ENCODE measurements around the gene MT3. TPM values are rescaled to one million over a fixed set of nuclear protein-coding genes. Genes with fewer than 3 reads are reported as not detected.

MT3 gene
- total and polyA plus RNA-seq, 2 of the 8 experiments (the other 6 are each of a cell fraction or from before 2014, with no cell fraction given) = 0.17 TPM; not detected in 1

Other genes with a start within 250 kb of the MT3 start
- gene AMFR, start 164.0 kb upstream of the MT3 start, total RNA-seq (2021; fragmentation: NEBNext Ultra II Directional; extraction: Animal tissue kit (Norgen Biotek cat#: 25700)) = 20.4 and 21.7 TPM in 2 replicates
- 18.6 and 30.0 TPM in 2 replicates for gene AMFR, start 164.0 kb upstream of the MT3 start, polyA plus RNA-seq (2011; rRNA removed)
- gene NUDT21, start 138.2 kb upstream of the MT3 start, total RNA-seq (2021; fragmentation: NEBNext Ultra II Directional; extraction: Animal tissue kit (Norgen Biotek cat#: 25700)) = 263 and 277 TPM in 2 replicates
- 78.1 and 95.2 TPM in 2 replicates for gene NUDT21, start 138.2 kb upstream of the MT3 start, polyA plus RNA-seq (2011; rRNA removed)
- gene OGFOD1, start 138.0 kb upstream of the MT3 start, total RNA-seq (2021; fragmentation: NEBNext Ultra II Directional; extraction: Animal tissue kit (Norgen Biotek cat#: 25700)) = 61.4 and 62.4 TPM in 2 replicates
- gene OGFOD1, start 138.0 kb upstream of the MT3 start, polyA plus RNA-seq (2011; rRNA removed) = 21.1 and 24.6 TPM in 2 replicates
- 11.6 and 12.3 TPM in 2 replicates for gene BBS2, start 69.5 kb upstream of the MT3 start, total RNA-seq (2021; fragmentation: NEBNext Ultra II Directional; extraction: Animal tissue kit (Norgen Biotek cat#: 25700))
- gene BBS2, start 69.5 kb upstream of the MT3 start, polyA plus RNA-seq (2011; rRNA removed) = 12.0 and 15.1 TPM in 2 replicates
- not detected in 2 replicates for gene MT4, start 24.5 kb upstream of the MT3 start, total RNA-seq (2021; fragmentation: NEBNext Ultra II Directional; extraction: Animal tissue kit (Norgen Biotek cat#: 25700))
- gene MT4, start 24.5 kb upstream of the MT3 start, polyA plus RNA-seq (2011; rRNA removed) = not detected in 2 replicates
- 9.2 and 9.5 TPM in 2 replicates for gene MT2A, start 19.1 kb downstream of the MT3 start, total RNA-seq (2021; fragmentation: NEBNext Ultra II Directional; extraction: Animal tissue kit (Norgen Biotek cat#: 25700))
- gene MT2A, start 19.1 kb downstream of the MT3 start, polyA plus RNA-seq (2011; rRNA removed) = 23.2 and 30.1 TPM in 2 replicates
- 3.5 and 7.9 TPM in 2 replicates for gene MT1E, start 36.3 kb downstream of the MT3 start, total RNA-seq (2021; fragmentation: NEBNext Ultra II Directional; extraction: Animal tissue kit (Norgen Biotek cat#: 25700))
- 109 and 117 TPM in 2 replicates for gene MT1E, start 36.3 kb downstream of the MT3 start, polyA plus RNA-seq (2011; rRNA removed)
- gene MT1M, start 43.1 kb downstream of the MT3 start, total RNA-seq (2021; fragmentation: NEBNext Ultra II Directional; extraction: Animal tissue kit (Norgen Biotek cat#: 25700)) = not detected in 2 replicates
- 1.7 and 2.1 TPM in 2 replicates for gene MT1M, start 43.1 kb downstream of the MT3 start, polyA plus RNA-seq (2011; rRNA removed)
- gene MT1A, start 49.1 kb downstream of the MT3 start, total RNA-seq (2021; fragmentation: NEBNext Ultra II Directional; extraction: Animal tissue kit (Norgen Biotek cat#: 25700)) = not detected in 2 replicates
- gene MT1A, start 49.1 kb downstream of the MT3 start, polyA plus RNA-seq (2011; rRNA removed) = not detected in 2 replicates
- not detected in 2 replicates for gene MT1B, start 62.4 kb downstream of the MT3 start, total RNA-seq (2021; fragmentation: NEBNext Ultra II Directional; extraction: Animal tissue kit (Norgen Biotek cat#: 25700))
- gene MT1B, start 62.4 kb downstream of the MT3 start, polyA plus RNA-seq (2011; rRNA removed) = not detected in 2 replicates
- 5.2 and 5.9 TPM in 2 replicates for gene MT1F, start 68.4 kb downstream of the MT3 start, total RNA-seq (2021; fragmentation: NEBNext Ultra II Directional; extraction: Animal tissue kit (Norgen Biotek cat#: 25700))
- gene MT1F, start 68.4 kb downstream of the MT3 start, polyA plus RNA-seq (2011; rRNA removed) = 20.8 and 28.2 TPM in 2 replicates
- 17.7 and 19.7 TPM in 2 replicates for gene MT1G, start 78.5 kb downstream of the MT3 start, total RNA-seq (2021; fragmentation: NEBNext Ultra II Directional; extraction: Animal tissue kit (Norgen Biotek cat#: 25700))
- 515 and 909 TPM in 2 replicates for gene MT1G, start 78.5 kb downstream of the MT3 start, polyA plus RNA-seq (2011; rRNA removed)
- gene MT1H, start 80.3 kb downstream of the MT3 start, total RNA-seq (2021; fragmentation: NEBNext Ultra II Directional; extraction: Animal tissue kit (Norgen Biotek cat#: 25700)) = 11.9 and 12.6 TPM in 2 replicates
- gene MT1H, start 80.3 kb downstream of the MT3 start, polyA plus RNA-seq (2011; rRNA removed) = 95.7 and 127 TPM in 2 replicates
- 52.4 and 64.5 TPM in 2 replicates for gene MT1X, start 92.9 kb downstream of the MT3 start, total RNA-seq (2021; fragmentation: NEBNext Ultra II Directional; extraction: Animal tissue kit (Norgen Biotek cat#: 25700))
- 1,060 and 1,247 TPM in 2 replicates for gene MT1X, start 92.9 kb downstream of the MT3 start, polyA plus RNA-seq (2011; rRNA removed)
- gene NUP93, start 140.6 kb downstream of the MT3 start, total RNA-seq (2021; fragmentation: NEBNext Ultra II Directional; extraction: Animal tissue kit (Norgen Biotek cat#: 25700)) = 180 and 201 TPM in 2 replicates
- 147 and 162 TPM in 2 replicates for gene NUP93, start 140.6 kb downstream of the MT3 start, polyA plus RNA-seq (2011; rRNA removed)

Measured in H1 (cell line).